GM12878 (cell line): ENCODE results near the gene CDC5L. TPM values are rescaled to one million over a fixed set of nuclear protein-coding genes. Genes with fewer than 3 reads are reported as not detected.
A peak's percentile ranks its signal among the peaks of the same experiment; 100 is the strongest.

Experiments used
- ATAC-seq: fragments of 200-7000 bp; cut with Tn5 transposase; 3 replicates; pipeline ENCODE4 v1.9.1; 2020; ENCODE audit warnings: mild to moderate bottlenecking, moderate library complexity
- BruUV-seq: library from RNA; stranded (reverse); fragments of 400-500 nt; replicated peaks from 2 replicates; lab custom pipeline; 2021; lab: Mats Ljungman, UMichigan
- CTCF ChIA-PET: fragments of 300-600 bp; sonication (Branson Sonifier 250); formaldehyde crosslinking; extraction: SDS; loops from one replicate; lab custom pipeline; 2021; ENCODE audit warnings: inconsistent platforms; lab: Yijun Ruan, JAX
- POLR2A ChIA-PET: fragments of 350-600 bp; formaldehyde crosslinking; extraction: SDS; loops from one replicate; lab custom pipeline; 2021; ENCODE audit warnings: inconsistent platforms; lab: Charles Lee
- RAD21 ChIA-PET: fragments of 300-600 bp; sonication (Branson Sonifier 250); formaldehyde crosslinking; loops from one replicate; lab custom pipeline; 2023; ENCODE audit warnings: antibody characterized with exemption; ENCODE audit not compliant: unreplicated experiment; lab: Charles Lee
- SMC1A ChIA-PET: fragments of 300-600 bp; sonication (Branson Sonifier 250); formaldehyde crosslinking; loops from one replicate; lab custom pipeline; 2023; ENCODE audit not compliant: unreplicated experiment, uncharacterized antibody; lab: Charles Lee
- DNase-seq: peaks from one replicate; pipeline ENCODE4 v3.0.0-alpha.2; 2011; ENCODE audit warnings: low read depth, low spot score
- FAIRE-seq: peaks from 3 replicates; lab custom pipeline; 2011; peaks lifted over from hg19 to GRCh38; lab: Jason Lieb, UNC
- H2AFZ ChIP-seq: 2 replicates; pipeline ENCODE4 v1.6.0; 2011; ENCODE audit warnings: low read depth, low read length, control low read depth; ENCODE audit not compliant: control insufficient read depth
- H3K27ac ChIP-seq: 2 replicates; pipeline ENCODE4 v1.5.1; 2011; ENCODE audit warnings: control low read depth; ENCODE audit not compliant: control insufficient read depth, insufficient read depth
- H3K27me3 ChIP-seq, 2 experiments: replicated peaks in 1 of 2; 2 replicates each; pipeline versions ENCODE4 v1.6.0 to v1.6.1; 2011; ENCODE audit warnings: low read length in 1 of 2; ENCODE audit not compliant: control insufficient read depth in 2 of 2, insufficient read depth in 2 of 2
- H3K36me3 ChIP-seq, 2 experiments: 2 replicates each; pipeline ENCODE4 v1.5.1; 2011; ENCODE audit warnings: low read length in 1 of 2; ENCODE audit not compliant: control insufficient read depth in 2 of 2, insufficient read depth in 2 of 2
- H3K4me1 ChIP-seq: 2 replicates; pipeline ENCODE4 v1.6.1; 2011; ENCODE audit warnings: mild to moderate bottlenecking, low read length, moderate library complexity, mixed read lengths; ENCODE audit not compliant: control insufficient read depth, insufficient read depth
- H3K4me2 ChIP-seq: 2 replicates; pipeline ENCODE4 v1.6.0; 2011; ENCODE audit warnings: control low read depth; ENCODE audit not compliant: control insufficient read depth, insufficient read depth
- H3K4me3 ChIP-seq: fragments of 200-600 bp; sonication (generic); 2 replicates; pipeline ENCODE4 v1.5.1; 2016
- H3K79me2 ChIP-seq: 2 replicates; pipeline ENCODE4 v1.6.0; 2011; ENCODE audit warnings: low read length; ENCODE audit not compliant: control insufficient read depth, insufficient read depth
- H3K9ac ChIP-seq: 2 replicates; pipeline ENCODE4 v1.8.0; 2011; ENCODE audit warnings: low read length, control low read depth, mixed read lengths; ENCODE audit not compliant: control insufficient read depth, insufficient read depth
- H3K9me3 ChIP-seq: replicated peaks from 3 replicates; pipeline ENCODE4 v1.5.1; 2011; ENCODE audit warnings: mild to moderate bottlenecking, low read length; ENCODE audit not compliant: control insufficient read depth, insufficient read depth
- H4K20me1 ChIP-seq: 2 replicates; pipeline ENCODE4 v1.6.0; 2011; ENCODE audit not compliant: control insufficient read depth, insufficient read depth
- CREM ChIP-seq: IDR thresholded peaks from 2 replicates; pipeline ENCODE4 v1.6.1; 2014; ENCODE audit warnings: antibody characterized with exemption, low read depth
- EGR1 ChIP-seq, 2 experiments: IDR thresholded peaks; 1 replicate in 1 of 2; 2 replicates in 1 of 2; pipeline ENCODE4 v1.6.1; 2011 to 2012; ENCODE audit warnings: low read depth in 2 of 2, low read length in 2 of 2, borderline replicate concordance in 1 of 2, mild to moderate bottlenecking in 1 of 2, moderate library complexity in 1 of 2
- HCFC1 ChIP-seq: fragments of 150-350 bp; IDR thresholded peaks from 2 replicates; pipeline ENCODE4 v1.6.1; 2014; ENCODE audit warnings: low read length
- SREBF2 ChIP-seq: IDR thresholded peaks from 2 replicates; pipeline ENCODE4 v1.6.1; 2012; ENCODE audit warnings: mild to moderate bottlenecking, low read length
- SRF ChIP-seq, 2 experiments: IDR thresholded peaks; 2 replicates each; pipeline ENCODE4 v1.6.1; 2011; ENCODE audit warnings: low read depth in 2 of 2, low read length in 2 of 2, mild to moderate bottlenecking in 1 of 2, moderate library complexity in 1 of 2
- YY1 ChIP-seq: IDR thresholded peaks from 2 replicates; pipeline ENCODE4 v1.6.1; 2011; ENCODE audit warnings: low read depth, mild to moderate bottlenecking, low read length
- WGBS: methylation state at CpG from one replicate; pipeline ENCODE4 v1.1.6; 2016; ENCODE audit warnings: low lambda C conversion rate; ENCODE audit not compliant: insufficient replicate concordance, insufficient coverage; ENCODE audit errors: missing lambda C conversion rate; 5-methylcytosine and 5-hydroxymethylcytosine counted together
- in situ Hi-C: fragments of 300-500 bp; cut with MboI; formaldehyde crosslinking; loops from 9 replicates; pipeline ENCODE4 v1.14.3; 2018; ENCODE audit warnings: mixed read lengths
- intact Hi-C: fragments of 100-400 bp; cut with micrococcal nuclease; formaldehyde crosslinking; loops from one replicate; pipeline ENCODE4 v1.14.2; 2022; ENCODE audit not compliant: unreplicated experiment
- polyA plus RNA-seq, 11 experiments: library from polyadenylated mRNA; depleted of rRNA in 4 of 11; unstranded in 6 of 11; stranded (reverse) in 5 of 11; fragments of >200 nt; fragmentation: Nextera tagmentation in 4 of 11; fragmentation: Illumina TruSeq in 1 of 11; extraction: Ambion mirVana in 4 of 11; extraction: Trizol in 1 of 11; gene quantifications; 1 replicate in 1 of 11; 2 replicates in 10 of 11; pipeline versions ENCODE4 v1.2.1 to v1.2.3, GENCODE V29; 2011 to 2016; ENCODE audit warnings: inconsistent platforms in 2 of 11, missing spikeins in 2 of 11, low read depth in 1 of 11
- total RNA-seq, 4 experiments: library from RNA; depleted of rRNA in 3 of 4; stranded (reverse); fragments of >200 nt in 3 of 4; fragmentation: Illumina TruSeq in 1 of 4; extraction: Trizol in 1 of 4; gene quantifications; 2 replicates each; pipeline versions ENCODE4 v1.2.1 to v1.2.3, GENCODE V29; 2013 to 2021
- TF ChIP-seq, protein P1 (sequence below), 3 experiments: IDR thresholded peaks in 2 of 3; conservative IDR thresholded peaks in 1 of 3; 2 replicates each; pipeline ENCODE4 v1.5.1; 2011; ENCODE audit warnings: low read depth in 3 of 3, low read length in 3 of 3, mild to moderate bottlenecking in 3 of 3, control low read depth in 2 of 3, moderate library complexity in 2 of 3, inconsistent platforms in 1 of 3, mixed read lengths in 1 of 3; ENCODE audit not compliant: control insufficient read depth in 2 of 3, insufficient read depth in 1 of 3; ENCODE audit errors: extremely low read depth in 1 of 3
- TF ChIP-seq, protein P2 (sequence below): fragments of 450-650 bp; IDR thresholded peaks from 2 replicates; pipeline ENCODE4 v1.6.1; 2017; ENCODE audit warnings: mild to moderate bottlenecking

The CDC5L gene
- total and polyA plus RNA-seq, 10 of the 15 experiments (the other 5 are each of a cell fraction or from before 2014, with no cell fraction given) = 13.2 to 29.4 (median 18.8) TPM

DNA sequence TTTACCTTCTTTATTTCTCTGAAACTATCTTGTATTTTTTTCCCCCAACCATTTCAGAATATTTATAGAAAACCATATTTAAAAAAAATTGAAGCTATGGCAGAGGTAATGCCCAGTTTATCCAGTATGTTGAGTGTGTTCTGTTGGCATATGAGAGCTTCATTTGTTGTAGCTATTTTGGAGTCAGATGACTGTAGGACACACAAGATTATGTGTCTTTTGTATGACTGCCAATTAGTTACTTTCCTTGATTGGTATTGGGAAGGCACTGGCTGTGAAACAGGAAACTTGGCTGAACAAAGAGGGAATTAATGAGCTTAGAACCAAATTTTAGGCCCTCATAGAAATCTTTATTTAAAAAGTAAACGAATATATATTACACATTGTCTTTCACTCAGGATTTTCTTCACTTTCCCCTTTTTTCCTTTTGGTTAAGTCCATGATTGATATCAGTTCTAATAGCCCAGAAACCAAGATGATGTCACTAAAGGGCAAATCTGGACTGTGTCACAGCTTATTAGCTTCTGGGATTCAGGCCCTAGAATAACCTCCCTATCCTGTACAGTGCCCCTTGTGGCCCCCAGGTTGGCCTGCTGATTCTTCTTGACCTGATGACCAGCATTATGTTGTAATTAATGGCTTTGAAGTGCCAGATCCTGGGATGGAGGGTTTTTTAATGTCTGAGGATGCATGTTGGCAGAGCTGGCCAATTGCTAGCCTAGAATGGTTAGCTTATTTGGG, 10.1 kb downstream of the CDC5L start:
- FAIRE-seq (no peak), ATAC-seq (peak; percentile 60), DNase-seq (no peak)
- no peak overlapping the region for H3K4me2 ChIP-seq
- in situ Hi-C loops (no loop called here), intact Hi-C loops (no loop called here)
- H3K36me3 ChIP-seq = peaks cover 9 to 29% of the 10 kb centered on the region in 2 experiments
- WGBS = 94% methylated on average over 1 of the region's 1 CpG
- no peak overlapping the region for H3K9ac ChIP-seq
- ChIA-PET CTCF (interaction anchor here (0.8 to 1.9 kb wide), 3 partner anchors 10 to 85 kb away, joined by 3 to 6 read pairs (median 4); partner anchors contain the start of genes AARS2 and CDC5L), SMC1A (interaction anchor here (0.7 kb wide), 1 partner anchor 30 kb away, joined by 3 read pairs; no protein-coding TSS in a partner anchor), RAD21 (interaction anchor here (1.1 to 1.7 kb wide), 2 partner anchors 11 to 129 kb away, joined by 3 to 4 read pairs; partner anchors contain the start of gene CDC5L), POLR2A (interaction anchor here (0.7 to 0.8 kb wide), 2 partner anchors 10 kb away, joined by 3 to 4 read pairs; partner anchors contain the start of gene CDC5L)
- H2AFZ ChIP-seq = no peak overlapping the region
- H3K9me3 ChIP-seq = no peaks in the 10 kb centered on the region; the same call in 2 of the 3 replicates
- no peaks in the 10 kb centered on the region for H3K4me1 ChIP-seq
- BruUV-seq = no TSS peak
- TF ChIP-seq YY1 (no peak), SRF (IDR thresholded peaks at IDR 0.05; ENCODE audit: low read depth in 2 of 2, low read length in 2 of 2) (no peak), EGR1 (IDR thresholded peaks at IDR 0.05; ENCODE audit: borderline replicate concordance in 1 of 2, low read depth in 2 of 2, low read length in 2 of 2) (no peak), SREBF2 (no peak), HCFC1 (no peak), CREM (no peak)
- TF ChIP-seq, protein P1, sequence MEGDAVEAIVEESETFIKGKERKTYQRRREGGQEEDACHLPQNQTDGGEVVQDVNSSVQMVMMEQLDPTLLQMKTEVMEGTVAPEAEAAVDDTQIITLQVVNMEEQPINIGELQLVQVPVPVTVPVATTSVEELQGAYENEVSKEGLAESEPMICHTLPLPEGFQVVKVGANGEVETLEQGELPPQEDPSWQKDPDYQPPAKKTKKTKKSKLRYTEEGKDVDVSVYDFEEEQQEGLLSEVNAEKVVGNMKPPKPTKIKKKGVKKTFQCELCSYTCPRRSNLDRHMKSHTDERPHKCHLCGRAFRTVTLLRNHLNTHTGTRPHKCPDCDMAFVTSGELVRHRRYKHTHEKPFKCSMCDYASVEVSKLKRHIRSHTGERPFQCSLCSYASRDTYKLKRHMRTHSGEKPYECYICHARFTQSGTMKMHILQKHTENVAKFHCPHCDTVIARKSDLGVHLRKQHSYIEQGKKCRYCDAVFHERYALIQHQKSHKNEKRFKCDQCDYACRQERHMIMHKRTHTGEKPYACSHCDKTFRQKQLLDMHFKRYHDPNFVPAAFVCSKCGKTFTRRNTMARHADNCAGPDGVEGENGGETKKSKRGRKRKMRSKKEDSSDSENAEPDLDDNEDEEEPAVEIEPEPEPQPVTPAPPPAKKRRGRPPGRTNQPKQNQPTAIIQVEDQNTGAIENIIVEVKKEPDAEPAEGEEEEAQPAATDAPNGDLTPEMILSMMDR (IDR thresholded peaks at IDR 0.05 in 2 of 3, conservative IDR thresholded peaks at IDR 0.05 in 1 of 3; ENCODE audit: control insufficient read depth in 2 of 3, extremely low read depth in 1 of 3, insufficient read depth in 1 of 3, low read depth in 3 of 3, low read length in 3 of 3) = 0 out of 6 replicates have a peak, but pooled peaks of 1 of the 3 experiments have one; percentile 6
- TF ChIP-seq, protein P2, sequence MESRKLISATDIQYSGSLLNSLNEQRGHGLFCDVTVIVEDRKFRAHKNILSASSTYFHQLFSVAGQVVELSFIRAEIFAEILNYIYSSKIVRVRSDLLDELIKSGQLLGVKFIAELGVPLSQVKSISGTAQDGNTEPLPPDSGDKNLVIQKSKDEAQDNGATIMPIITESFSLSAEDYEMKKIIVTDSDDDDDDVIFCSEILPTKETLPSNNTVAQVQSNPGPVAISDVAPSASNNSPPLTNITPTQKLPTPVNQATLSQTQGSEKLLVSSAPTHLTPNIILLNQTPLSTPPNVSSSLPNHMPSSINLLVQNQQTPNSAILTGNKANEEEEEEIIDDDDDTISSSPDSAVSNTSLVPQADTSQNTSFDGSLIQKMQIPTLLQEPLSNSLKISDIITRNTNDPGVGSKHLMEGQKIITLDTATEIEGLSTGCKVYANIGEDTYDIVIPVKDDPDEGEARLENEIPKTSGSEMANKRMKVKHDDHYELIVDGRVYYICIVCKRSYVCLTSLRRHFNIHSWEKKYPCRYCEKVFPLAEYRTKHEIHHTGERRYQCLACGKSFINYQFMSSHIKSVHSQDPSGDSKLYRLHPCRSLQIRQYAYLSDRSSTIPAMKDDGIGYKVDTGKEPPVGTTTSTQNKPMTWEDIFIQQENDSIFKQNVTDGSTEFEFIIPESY = no peak
- H3K4me3 ChIP-seq = no peak overlapping the region
- no peak overlapping the region for H3K27ac ChIP-seq
- no peaks in the 10 kb centered on the region for H3K27me3 ChIP-seq
- no peaks in the 10 kb centered on the region; the same call in 1 of the 2 replicates for H3K79me2 ChIP-seq
- no peaks in the 10 kb centered on the region for H4K20me1 ChIP-seq
